ENCODE data around the gene VEGFB.

Gene VEGFB

DNA sequence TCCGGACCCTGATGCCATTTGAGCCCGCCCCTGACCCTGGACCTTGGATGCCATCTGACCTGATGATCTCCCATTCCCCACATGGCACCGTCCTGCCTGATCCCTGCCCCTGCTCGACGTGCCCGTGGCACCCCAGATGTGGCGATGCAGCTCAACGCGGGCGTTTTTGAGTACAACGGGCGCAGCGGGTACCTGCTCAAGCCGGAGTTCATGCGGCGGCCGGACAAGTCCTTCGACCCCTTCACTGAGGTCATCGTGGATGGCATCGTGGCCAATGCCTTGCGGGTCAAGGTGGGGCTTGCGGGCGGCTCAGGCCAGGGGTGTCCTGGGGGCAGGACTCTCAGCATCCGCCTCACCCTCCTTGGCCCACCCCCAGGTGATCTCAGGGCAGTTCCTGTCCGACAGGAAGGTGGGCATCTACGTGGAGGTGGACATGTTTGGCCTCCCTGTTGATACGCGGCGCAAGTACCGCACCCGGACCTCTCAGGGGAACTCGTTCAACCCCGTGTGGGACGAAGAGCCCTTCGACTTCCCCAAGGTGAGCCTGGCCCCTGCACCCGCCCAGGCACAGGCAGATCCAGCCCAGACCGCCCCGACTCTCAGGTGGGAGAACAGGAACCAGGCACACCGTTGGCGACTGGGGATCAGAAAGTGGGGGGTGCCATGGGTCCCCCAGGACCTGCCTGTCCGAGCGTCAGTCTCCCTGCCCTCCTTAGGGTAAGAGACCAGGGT, 28.1 kb downstream of the VEGFB start:
- no peak for DNase-seq (ENCODE audit: low spot score)

DNA sequence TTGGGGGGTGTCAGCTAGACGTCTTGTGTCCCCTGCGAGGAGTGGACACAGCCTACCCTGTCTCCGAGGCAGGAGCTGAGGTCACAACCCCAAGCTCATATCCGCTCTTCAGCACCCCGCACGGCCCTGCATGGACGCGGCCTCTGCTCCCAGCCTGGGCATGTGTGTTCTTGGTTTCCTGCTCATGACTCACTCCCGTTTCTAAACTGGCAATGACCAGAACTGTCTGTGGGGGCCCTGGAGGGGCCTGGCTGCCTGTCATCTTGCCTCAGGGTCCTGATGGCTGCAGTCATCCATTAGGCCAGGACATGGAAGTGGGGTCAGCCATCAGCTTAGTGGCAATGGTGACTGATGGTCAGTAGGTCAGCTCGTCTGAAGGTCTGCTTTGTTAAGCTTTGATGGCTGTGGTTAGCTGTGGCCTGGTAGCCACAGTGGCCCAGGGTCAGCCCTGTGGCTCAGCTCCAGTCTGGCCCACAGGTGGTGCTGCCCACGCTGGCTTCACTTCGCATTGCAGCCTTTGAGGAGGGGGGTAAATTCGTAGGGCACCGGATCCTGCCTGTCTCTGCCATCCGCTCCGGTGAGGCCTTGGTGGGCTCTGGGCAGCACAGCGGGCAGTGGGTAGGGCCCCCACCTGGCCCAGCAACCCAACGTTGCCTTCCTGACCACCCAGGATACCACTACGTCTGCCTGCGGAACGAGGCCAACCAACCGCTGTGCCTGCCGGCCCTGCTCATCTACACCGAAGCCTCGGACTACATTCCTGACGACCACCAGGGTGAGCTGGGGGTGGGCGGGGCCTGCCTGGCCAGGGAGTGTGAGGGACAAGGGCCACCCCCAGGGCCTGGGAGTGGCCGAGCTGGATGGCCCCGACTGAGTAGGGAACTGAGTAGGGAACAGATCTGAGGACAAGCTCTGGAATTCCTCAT, 28.9 kb downstream of the VEGFB start:
- peak; percentile 19 for DNase-seq (ENCODE audit: low spot score)

GRCh38 chr11:64263947-64264317, 29.5 kb downstream of the VEGFB start:
- no peak for DNase-seq (ENCODE audit: low spot score)

- no peak for DNase-seq (ENCODE audit: low spot score)
Measured at GRCh38 chr11:64264371-64264852, 30.0 kb downstream of the VEGFB start.

GRCh38 chr11:64265176-64266160, 31.1 kb downstream of the VEGFB start:
- no peak for DNase-seq (ENCODE audit: low spot score)

DNA sequence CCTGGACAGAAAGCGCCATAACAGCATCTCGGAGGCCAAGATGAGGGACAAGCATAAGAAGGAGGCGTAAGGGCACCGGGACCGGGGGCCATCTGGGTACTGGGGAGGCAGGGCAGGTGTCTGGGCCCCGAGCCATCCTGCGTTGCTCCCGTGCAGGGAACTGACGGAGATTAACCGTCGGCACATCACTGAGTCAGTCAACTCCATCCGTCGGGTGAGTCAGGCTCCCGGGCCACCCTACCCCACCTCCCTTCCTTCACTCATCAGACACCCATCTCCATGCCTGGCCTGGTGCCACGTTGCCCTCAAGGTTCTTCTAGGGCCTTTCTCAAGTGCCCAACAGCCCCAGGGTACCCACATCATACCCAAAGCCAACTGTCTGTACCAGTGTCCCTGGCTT, 32.0 kb downstream of the VEGFB start:
- DNase-seq (ENCODE audit: low spot score), result no peak

DNA sequence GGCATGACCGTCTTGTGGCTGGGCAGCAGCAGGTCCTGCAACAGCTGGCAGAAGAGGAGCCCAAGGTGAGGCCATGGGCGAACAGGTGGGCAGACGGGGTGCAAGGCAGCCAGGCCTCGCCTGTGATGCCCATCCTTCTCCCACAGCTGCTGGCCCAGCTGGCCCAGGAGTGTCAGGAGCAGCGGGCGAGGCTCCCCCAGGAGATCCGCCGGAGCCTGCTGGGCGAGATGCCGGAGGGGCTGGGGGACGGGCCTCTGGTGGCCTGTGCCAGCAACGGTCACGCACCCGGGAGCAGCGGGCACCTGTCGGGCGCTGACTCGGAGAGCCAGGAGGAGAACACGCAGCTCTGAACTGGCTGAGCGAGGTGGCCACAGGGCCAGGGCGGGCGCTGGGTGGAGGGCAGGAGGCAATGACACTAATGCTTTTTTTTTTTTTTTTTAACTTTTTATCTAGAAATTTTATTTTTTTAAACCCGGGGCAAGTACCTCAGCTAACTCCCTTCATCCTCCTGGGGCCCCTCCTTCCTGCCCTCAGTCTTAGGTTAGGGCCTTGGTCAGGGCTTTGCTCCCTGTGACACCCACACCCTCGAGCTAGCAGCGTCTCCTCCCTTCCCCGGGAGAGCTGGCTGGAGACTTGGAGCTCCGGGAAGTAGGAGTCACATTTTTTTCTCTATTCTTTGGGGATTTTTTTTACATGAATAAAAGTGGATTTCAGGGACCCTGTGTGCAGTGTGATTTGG, 33.0 kb downstream of the VEGFB start:
- DNase-seq (ENCODE audit: low spot score), result no peak

- no peak for DNase-seq (ENCODE audit: low spot score)
Measured at GRCh38 chr11:64268025-64268892, 33.9 kb downstream of the VEGFB start.

- DNase-seq (ENCODE audit: low spot score), result no peak
Measured at GRCh38 chr11:64268893-64269539, 34.6 kb downstream of the VEGFB start.

DNA sequence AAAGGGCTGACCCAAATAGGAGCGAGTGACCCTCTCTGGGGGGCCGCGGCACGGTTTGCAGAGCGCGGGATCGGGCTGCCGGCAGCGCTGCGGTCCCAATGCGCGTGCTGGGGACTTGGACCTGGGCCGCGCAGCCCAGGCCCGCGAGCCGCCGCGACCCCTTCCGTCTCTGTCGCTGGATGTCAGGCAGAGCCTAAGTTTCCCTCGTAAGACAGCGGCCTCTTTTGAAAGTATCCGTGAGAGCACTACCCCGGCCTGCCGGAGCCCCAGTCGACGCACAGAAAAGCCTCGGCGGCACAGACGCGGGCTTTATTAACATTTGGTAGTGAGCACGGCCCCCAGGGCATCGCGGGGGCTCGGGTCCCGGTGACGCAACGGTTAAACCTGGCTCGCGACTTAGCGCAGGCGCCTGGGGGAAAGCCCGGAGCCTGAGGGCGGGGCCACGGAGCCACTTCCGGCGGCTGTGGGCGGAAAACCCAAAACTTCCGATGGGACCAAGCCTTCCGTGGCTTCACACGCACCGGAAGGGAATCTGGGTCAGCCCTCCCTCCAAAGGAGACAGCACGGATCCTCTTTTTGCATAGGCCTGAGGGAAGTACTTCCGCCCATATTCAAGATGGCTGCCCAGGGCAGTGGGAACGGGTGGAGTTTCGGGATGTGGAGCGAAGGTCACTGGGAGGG, 35.3 kb downstream of the VEGFB start:
- peak; percentile 95 for DNase-seq (ENCODE audit: low spot score)

DNA sequence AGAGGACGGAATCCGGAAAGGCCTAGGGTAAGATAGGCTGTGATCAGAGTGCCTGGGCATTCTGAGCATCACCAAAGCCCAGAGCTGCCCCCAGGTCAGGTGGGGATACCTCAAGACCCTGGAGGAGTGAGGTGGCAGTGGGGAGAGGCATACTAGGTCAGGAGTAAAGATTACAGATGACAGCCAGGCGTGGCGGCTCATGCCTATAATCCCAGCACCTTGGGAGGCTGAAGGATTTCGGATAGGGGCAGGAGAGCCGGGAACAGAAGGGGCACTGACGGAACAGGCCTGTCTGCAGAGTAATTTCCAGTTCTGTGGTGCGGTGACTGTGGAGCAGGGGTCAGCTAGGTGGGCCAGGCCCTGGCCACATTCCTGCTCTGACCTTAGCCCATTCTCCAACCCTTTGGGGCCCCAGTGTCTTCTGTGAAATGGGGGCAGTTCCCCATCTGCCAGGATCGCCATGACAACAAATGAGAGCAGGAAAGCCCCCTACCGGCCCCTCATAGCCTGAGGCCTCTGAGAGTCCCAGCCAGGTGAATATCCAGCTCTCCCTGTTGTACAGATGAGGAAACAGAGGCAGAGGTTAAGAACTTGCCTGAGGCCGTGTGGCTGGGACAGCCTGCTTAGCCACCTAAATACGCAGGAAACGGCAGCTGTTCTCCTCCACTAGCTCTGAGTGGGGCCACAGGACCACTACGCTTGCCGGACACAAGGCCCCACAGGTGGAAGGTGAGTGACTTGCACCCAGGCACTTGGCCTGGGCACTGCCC, 40.8 kb downstream of the VEGFB start:
- no peak for DNase-seq (ENCODE audit: low spot score)

- DNase-seq (ENCODE audit: low spot score), result no peak
Measured at GRCh38 chr11:64275841-64276240, 41.5 kb downstream of the VEGFB start.

DNA sequence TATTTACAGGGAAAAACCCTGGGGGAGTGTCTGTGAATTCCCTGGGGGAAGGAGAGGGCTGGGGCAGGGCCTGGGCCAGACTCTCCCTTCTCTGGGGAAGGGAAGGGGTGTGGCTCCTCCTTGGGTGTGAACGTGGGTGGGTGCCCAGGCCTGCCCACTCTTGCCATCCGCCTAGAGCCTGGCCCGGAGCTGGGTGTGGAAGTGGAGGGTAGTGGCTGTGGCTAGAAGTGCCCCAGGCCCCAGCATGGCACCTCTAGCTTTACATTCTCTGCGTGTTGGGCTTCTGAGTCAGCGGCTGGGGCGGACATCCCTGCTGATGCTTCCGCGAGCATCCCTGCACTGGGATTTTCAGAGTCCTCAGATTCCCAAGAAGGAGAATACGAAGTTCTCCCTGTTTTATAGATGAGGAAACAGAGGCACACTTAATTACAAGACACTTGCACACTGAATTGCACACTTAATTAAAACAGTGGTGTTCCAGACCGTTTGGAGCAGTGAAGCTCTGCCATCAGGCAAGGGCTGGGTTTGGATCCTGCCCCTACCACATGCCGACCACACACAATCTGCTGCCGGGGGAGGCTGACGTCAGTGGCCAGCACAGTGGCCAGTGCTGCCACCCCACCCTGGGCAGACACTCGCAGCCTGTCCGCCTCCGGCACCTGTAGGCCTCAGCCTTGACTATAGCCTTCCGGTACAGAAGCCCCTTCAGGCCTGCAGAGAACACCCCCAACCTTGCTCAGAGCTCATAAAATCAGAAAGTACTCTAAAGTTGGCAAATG, 42.5 kb downstream of the VEGFB start:
- peak; percentile 44 for DNase-seq (ENCODE audit: low spot score)

- no peak for DNase-seq (ENCODE audit: low spot score)
Measured at GRCh38 chr11:64278576-64279190, 44.3 kb downstream of the VEGFB start.

GRCh38 chr11:64281957-64282770, 47.8 kb downstream of the VEGFB start:
- no peak for DNase-seq (ENCODE audit: low spot score)

- no peak for DNase-seq (ENCODE audit: low spot score)
Measured at GRCh38 chr11:64283092-64283491, 48.7 kb downstream of the VEGFB start.

Measured in AG08395 (cell line).